Kidney (tissue), 14 donors: ENCODE measurements around the gene MSTN. TPM values are rescaled to one million over a fixed set of nuclear protein-coding genes. Genes with fewer than 3 reads are reported as not detected.

Experiments
- DNase-seq, 5 donors: peaks; one replicate each; pipeline ENCODE4 v3.0.0-alpha.2; 2013 to 2020
- FAIRE-seq: peaks from 2 replicates; lab custom pipeline; 2012; peaks lifted over from hg19 to GRCh38; lab: Jason Lieb, UNC
- H3K27ac ChIP-seq, 2 donors: one replicate each; pipeline ENCODE4 v1.7.0; 2013; ENCODE audit warnings: low read depth in 2 of 2, low read length in 2 of 2, inconsistent platforms in 1 of 2
- H3K27me3 ChIP-seq: one replicate; pipeline ENCODE4 v1.7.1; 2013; ENCODE audit warnings: low read length, inconsistent platforms; ENCODE audit not compliant: control insufficient read depth, insufficient read depth
- H3K36me3 ChIP-seq, 3 donors: one replicate each; pipeline versions ENCODE4 v1.7.0 to v1.7.1; 2013; ENCODE audit warnings: low read length in 3 of 3, control low read depth in 1 of 3, inconsistent platforms in 1 of 3; ENCODE audit not compliant: insufficient read depth in 3 of 3, control insufficient read depth in 2 of 3
- H3K4me1 ChIP-seq, 3 donors: one replicate each; pipeline versions ENCODE4 v1.7.0 to v1.7.1; 2013; ENCODE audit warnings: low read length in 3 of 3, inconsistent platforms in 1 of 3, low read depth in 1 of 3; ENCODE audit not compliant: control insufficient read depth in 2 of 3, insufficient read depth in 2 of 3
- H3K4me3 ChIP-seq, 3 donors: one replicate each; pipeline versions ENCODE4 v1.7.0 to v1.8.1; 2013; ENCODE audit warnings: low read length in 3 of 3, control low read depth in 1 of 3, inconsistent platforms in 1 of 3
- H3K9ac ChIP-seq, 3 donors: one replicate each; pipeline versions ENCODE4 v1.7.0 to v1.7.1; 2013; ENCODE audit warnings: low read length in 3 of 3, control low read depth in 1 of 3, inconsistent platforms in 1 of 3
- H3K9me3 ChIP-seq, 3 donors: one replicate each; pipeline versions ENCODE4 v1.7.0 to v1.7.1; 2013; ENCODE audit warnings: low read length in 3 of 3, control low read depth in 1 of 3, inconsistent platforms in 1 of 3; ENCODE audit not compliant: control insufficient read depth in 2 of 3, insufficient read depth in 1 of 3
- intact Hi-C: fragments of 100-400 bp; cut with DNase I; formaldehyde crosslinking; loops from one replicate; pipeline ENCODE4 v1.11.1; 2022
- polyA plus RNA-seq: library from polyadenylated mRNA; stranded (reverse); fragments of 350-450 nt; fragmentation: Illumina TruSeq; extraction: RNeasy Lipid Tissue Mini Kit (QIAGEN cat#74804); gene quantifications from one replicate; pipeline ENCODE4 v1.2.3, GENCODE V29; 2014; ENCODE audit warnings: low read depth, low replicate concordance; ENCODE audit not compliant: insufficient read depth
- total RNA-seq: library from RNA; stranded (reverse); fragmentation: NEBNext Ultra II Directional; extraction: Animal tissue kit (Norgen Biotek cat#: 25700); gene quantifications from one replicate; pipeline ENCODE4 v1.2.1, GENCODE V29; 2021
- TF ChIP-seq, protein P1 (sequence below): IDR thresholded peaks from 3 replicates; pipeline ENCODE4 v1.5.1; 2012; ENCODE audit warnings: mild to moderate bottlenecking, moderate library complexity, borderline replicate concordance; ENCODE audit not compliant: insufficient read depth; ENCODE audit errors: extremely low read depth
- donor health status: control.
- donor health status: control.
- donor health status: control.
- donor health status: control.
- donor health status: control.
- donor health status: DM: yes; HTN: yes; CAD: no.
- donor health status: Normal renal cell carcinoma (clear cell type).

The MSTN gene
- total and polyA plus RNA-seq, 2 donors from 2014 or later, result 0.34 to 0.38 TPM

DNA sequence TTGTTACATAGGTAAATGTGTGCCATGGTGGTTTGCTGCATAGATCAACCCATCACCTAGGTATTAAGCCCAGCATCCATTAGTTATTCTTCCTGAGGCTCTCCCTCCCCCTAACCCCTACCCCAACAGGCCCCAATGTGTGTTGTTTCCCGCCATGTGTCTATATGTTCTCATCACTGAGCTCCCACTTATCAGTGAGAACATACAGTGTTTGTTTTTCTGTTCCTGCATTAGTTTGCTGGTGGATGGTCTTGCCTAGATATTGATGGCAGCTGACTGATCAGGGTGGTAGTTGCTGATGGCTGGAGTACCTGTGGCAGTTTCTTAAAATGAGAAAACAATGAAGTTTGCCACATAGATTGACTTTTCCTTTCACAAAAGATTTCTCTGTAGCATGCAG lies 34.6 kb upstream of the MSTN start:
- Histone ChIP-seq H3K9me3 (no peaks in the 10 kb centered on the region), H3K4me3 (no peak overlapping the region), H3K27me3 (no peaks in the 10 kb centered on the region), H3K4me1 (no peaks in the 10 kb centered on the region), H3K27ac (no peak overlapping the region), H3K9ac (no peak overlapping the region), H3K36me3 (no peaks in the 10 kb centered on the region)
- FAIRE-seq (no peak), DNase-seq (no peak)
- TF ChIP-seq, protein P1, sequence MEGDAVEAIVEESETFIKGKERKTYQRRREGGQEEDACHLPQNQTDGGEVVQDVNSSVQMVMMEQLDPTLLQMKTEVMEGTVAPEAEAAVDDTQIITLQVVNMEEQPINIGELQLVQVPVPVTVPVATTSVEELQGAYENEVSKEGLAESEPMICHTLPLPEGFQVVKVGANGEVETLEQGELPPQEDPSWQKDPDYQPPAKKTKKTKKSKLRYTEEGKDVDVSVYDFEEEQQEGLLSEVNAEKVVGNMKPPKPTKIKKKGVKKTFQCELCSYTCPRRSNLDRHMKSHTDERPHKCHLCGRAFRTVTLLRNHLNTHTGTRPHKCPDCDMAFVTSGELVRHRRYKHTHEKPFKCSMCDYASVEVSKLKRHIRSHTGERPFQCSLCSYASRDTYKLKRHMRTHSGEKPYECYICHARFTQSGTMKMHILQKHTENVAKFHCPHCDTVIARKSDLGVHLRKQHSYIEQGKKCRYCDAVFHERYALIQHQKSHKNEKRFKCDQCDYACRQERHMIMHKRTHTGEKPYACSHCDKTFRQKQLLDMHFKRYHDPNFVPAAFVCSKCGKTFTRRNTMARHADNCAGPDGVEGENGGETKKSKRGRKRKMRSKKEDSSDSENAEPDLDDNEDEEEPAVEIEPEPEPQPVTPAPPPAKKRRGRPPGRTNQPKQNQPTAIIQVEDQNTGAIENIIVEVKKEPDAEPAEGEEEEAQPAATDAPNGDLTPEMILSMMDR, result no peak
- intact Hi-C loops, result no loop called here

DNA sequence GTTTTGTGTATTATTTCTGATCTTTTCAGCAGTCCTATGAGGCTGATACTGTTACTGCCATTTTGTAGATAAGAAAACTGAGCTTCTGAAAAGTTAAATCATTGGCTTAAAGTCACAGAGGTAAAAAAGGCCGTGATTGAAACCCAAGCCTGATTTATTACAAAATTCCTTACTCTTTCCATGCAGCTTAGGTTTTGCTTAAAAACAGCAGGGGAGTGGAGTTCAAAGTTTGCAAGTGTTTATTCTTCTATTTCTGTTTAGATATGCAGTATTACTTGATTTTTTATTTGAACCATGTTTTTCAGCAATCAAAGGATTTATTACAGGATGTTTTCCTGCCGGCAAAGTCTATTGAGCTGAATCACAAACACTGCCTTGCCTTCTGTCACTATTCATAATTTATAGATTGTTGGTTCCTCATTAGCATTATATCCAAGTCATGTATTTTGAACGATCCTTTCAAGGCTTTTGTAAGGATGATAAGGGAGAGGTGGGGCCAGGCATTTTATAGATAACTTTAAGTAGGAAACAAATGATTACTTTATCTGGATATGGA lies 31.9 kb upstream of the MSTN start:
- Histone ChIP-seq H3K9me3 (no peaks in the 10 kb centered on the region), H3K9ac (no peak overlapping the region), H3K4me3 (no peak overlapping the region), H3K27ac (no peak overlapping the region), H3K4me1 (no peaks in the 10 kb centered on the region), H3K27me3 (no peaks in the 10 kb centered on the region), H3K36me3 (no peaks in the 10 kb centered on the region)
- TF ChIP-seq, protein P1, result no peak
- DNase-seq (peak in 2 of 5 donors; percentile 51), FAIRE-seq (no peak)
- intact Hi-C loops, result no loop called here

DNA sequence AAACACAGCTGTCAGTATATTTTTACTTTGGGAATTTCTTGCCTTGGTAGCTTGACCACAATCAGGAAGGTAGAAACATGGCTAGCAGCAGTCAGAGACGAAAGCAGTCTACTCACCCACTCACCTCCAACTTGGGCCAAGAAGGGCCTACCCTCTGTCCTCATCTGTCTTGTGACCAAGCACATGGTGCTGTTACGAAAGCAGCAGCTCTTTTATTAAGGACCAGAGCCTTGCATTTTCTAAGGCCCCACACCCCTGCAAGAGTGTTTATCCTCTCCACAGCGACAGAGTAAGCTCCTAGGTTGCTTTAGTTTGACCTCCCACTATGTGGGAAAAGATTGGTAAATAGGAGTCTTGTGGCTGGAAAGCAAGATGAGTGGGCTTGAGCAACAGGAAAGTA lies 31.3 kb upstream of the MSTN start:
- H3K36me3 ChIP-seq, result no peaks in the 10 kb centered on the region
- H3K9ac ChIP-seq, result no peak overlapping the region
- H3K4me3 ChIP-seq, result no peak overlapping the region
- no peak for FAIRE-seq
- H3K27ac ChIP-seq, result no peak overlapping the region
- DNase-seq, result no peak
- H3K27me3 ChIP-seq, result no peaks in the 10 kb centered on the region
- TF ChIP-seq, protein P1, result no peak
- no peaks in the 10 kb centered on the region for H3K9me3 ChIP-seq
- H3K4me1 ChIP-seq, result no peaks in the 10 kb centered on the region
- intact Hi-C loops, result no loop called here

DNA sequence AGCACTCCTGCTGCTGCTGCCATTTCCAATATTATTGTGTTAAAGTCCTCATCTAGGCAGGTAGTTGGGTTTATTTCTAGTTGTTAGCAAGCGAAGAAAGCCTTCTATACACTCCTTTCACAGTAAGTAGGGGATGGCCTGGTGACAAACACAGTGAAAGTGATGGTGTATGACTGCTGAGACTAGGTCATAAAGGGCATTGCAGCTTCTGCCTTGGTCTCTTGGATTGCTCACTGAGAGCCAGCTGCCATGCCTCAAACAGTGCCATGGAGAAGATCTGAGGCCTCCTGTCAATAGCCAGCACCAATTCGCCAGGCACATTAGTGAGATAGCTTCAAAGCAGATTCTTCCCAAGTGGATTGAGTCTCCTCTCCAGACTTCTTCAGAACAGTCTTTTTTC lies 27.6 kb upstream of the MSTN start:
- TF ChIP-seq, protein P1, result no peak
- Histone ChIP-seq H3K4me1 (no peaks in the 10 kb centered on the region), H3K27me3 (no peaks in the 10 kb centered on the region), H3K9me3 (no peaks in the 10 kb centered on the region), H3K36me3 (no peaks in the 10 kb centered on the region), H3K4me3 (no peak overlapping the region), H3K27ac (no peak overlapping the region), H3K9ac (no peak overlapping the region)
- no peak for FAIRE-seq
- DNase-seq, result no peak
- intact Hi-C loops, result no loop called here
